ENCODE data around the gene STAP1.

STAP1 gene

GRCh38 chr4:67604029-67604381, 45.5 kb downstream of the STAP1 start:
- TF ChIP-seq CTCF (IDR thresholded peaks at IDR 0.05) = no peak

DNA sequence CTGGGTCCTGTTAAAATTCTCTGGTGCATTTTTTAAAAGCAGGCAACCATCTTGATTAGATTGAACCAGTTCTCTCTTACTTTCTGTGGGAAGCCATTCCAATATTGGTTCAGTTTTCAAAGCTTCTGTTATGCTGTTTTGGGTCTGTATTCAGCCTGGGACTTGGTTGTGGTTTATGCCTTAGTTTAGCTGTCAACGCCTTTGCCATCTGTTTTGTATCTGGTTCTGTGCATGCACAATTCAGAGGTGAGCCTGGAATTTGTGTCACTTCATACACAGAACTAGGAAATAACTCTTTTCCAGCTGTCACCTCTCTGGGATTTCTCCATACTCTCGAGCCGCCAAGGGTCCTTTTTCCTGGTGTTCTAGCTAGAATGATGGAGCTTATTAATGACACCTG, 46.2 kb downstream of the STAP1 start:
- TF ChIP-seq CTCF (IDR thresholded peaks at IDR 0.05) = no peak

DNA sequence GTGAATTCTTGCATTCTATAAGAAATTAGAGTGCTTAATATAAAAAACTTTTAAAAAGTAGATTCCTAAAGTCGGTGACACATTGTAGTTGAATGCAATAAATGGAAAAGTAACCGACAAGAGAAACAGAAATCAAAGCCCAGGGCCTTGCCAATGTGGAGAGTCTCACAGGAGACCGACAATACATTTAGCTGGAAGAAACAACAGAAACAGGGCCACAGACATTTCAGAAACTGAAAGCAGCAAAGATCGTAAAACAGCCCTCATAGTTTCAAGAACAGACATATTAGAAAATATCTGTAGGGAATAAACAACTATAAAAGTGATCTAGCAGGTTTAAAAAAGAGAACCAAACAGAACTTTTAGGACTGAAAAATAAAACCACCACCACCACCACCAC, 49.5 kb downstream of the STAP1 start:
- TF ChIP-seq CTCF (IDR thresholded peaks at IDR 0.05) = no peak

- TF ChIP-seq CTCF (IDR thresholded peaks at IDR 0.05) = no peak
These were observed 55.7 kb downstream of the STAP1 start for GRCh38 chr4:67614186-67614585.

GRCh38 chr4:67615119-67615518, 56.6 kb downstream of the STAP1 start:
- TF ChIP-seq CTCF (IDR thresholded peaks at IDR 0.05) = no peak

- no peak for TF ChIP-seq CTCF (IDR thresholded peaks at IDR 0.05)
These were observed 58.0 kb downstream of the STAP1 start for GRCh38 chr4:67616478-67616877.

- peak; percentile 26; the same call in 1 of the 2 replicates for TF ChIP-seq CTCF (IDR thresholded peaks at IDR 0.05)
These were observed 66.4 kb downstream of the STAP1 start for GRCh38 chr4:67624939-67625338.

DNA sequence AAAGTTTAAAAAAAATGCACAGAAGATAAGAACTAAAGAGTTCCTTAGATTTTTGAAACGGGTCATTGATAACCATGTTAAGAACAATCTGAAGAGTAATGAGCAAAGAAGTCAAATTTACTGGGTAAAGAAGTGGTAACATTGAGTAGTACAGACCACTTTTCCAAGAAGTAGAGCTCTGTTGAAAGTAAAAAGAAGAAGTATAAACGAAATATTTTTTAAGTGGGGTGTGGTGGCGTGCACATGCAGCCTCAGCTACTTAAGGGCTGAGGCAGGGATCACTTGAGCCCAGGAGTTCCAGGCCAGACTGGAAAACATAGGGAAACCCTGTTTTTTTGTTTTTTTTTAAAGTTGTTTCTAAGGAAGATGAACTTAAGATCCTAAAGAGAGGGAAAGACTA, 74.0 kb downstream of the STAP1 start:
- no peak for TF ChIP-seq CTCF (IDR thresholded peaks at IDR 0.05)
